ENCODE results near the gene RNF217. TPM values are rescaled to one million over a fixed set of nuclear protein-coding genes. Genes with fewer than 3 reads are reported as not detected.
A peak's percentile ranks its signal among the peaks of the same experiment; 100 is the strongest.

RNF217 gene
- total RNA-seq, 1 donor from 2014 or later: 51.5 TPM

- no peak for DNase-seq (ENCODE audit: low spot score)
- Mint-ChIP-seq H3K4me1 (ENCODE audit: low read depth) (peaks cover 69% of the 10 kb centered on the region), H3K36me3 (ENCODE audit: low read depth) (no peaks in the 10 kb centered on the region), H3K4me3 (ENCODE audit: unreplicated experiment) (no peak overlapping the region), H3K27ac (ENCODE audit: unreplicated experiment) (peak overlapping the region; percentile 97), H3K9me3 (ENCODE audit: low read depth) (no peaks in the 10 kb centered on the region), H3K27me3 (ENCODE audit: low read depth) (no peaks in the 10 kb centered on the region)
- no peak for TF ChIP-seq CTCF (IDR thresholded peaks at IDR 0.05)
These were observed 138.9 kb downstream of the RNF217 start for GRCh38 chr6:125101128-125101527.

GRCh38 chr6:125101631-125102030, 139.4 kb downstream of the RNF217 start:
- TF ChIP-seq CTCF (IDR thresholded peaks at IDR 0.05): no peak
- H3K4me3 Mint-ChIP-seq (ENCODE audit: unreplicated experiment): no peak overlapping the region
- peak overlapping the region; percentile 97 for H3K27ac Mint-ChIP-seq (ENCODE audit: unreplicated experiment)
- peaks cover 70% of the 10 kb centered on the region for H3K4me1 Mint-ChIP-seq (ENCODE audit: low read depth)
- no peaks in the 10 kb centered on the region for H3K27me3 Mint-ChIP-seq (ENCODE audit: low read depth)
- H3K36me3 Mint-ChIP-seq (ENCODE audit: low read depth): no peaks in the 10 kb centered on the region
- no peaks in the 10 kb centered on the region for H3K9me3 Mint-ChIP-seq (ENCODE audit: low read depth)
- DNase-seq (ENCODE audit: low spot score): no peak

- Mint-ChIP-seq H3K36me3 (ENCODE audit: low read depth) (no peaks in the 10 kb centered on the region), H3K4me3 (ENCODE audit: unreplicated experiment) (no peak overlapping the region), H3K4me1 (ENCODE audit: low read depth) (peaks cover 70% of the 10 kb centered on the region), H3K27me3 (ENCODE audit: low read depth) (no peaks in the 10 kb centered on the region), H3K9me3 (ENCODE audit: low read depth) (peaks cover 2% of the 10 kb centered on the region), H3K27ac (ENCODE audit: unreplicated experiment) (peak overlapping the region; percentile 97)
- TF ChIP-seq CTCF (IDR thresholded peaks at IDR 0.05): no peak
- DNase-seq (ENCODE audit: low spot score): no peak
These were observed 140.2 kb downstream of the RNF217 start for GRCh38 chr6:125102411-125102810.

GRCh38 chr6:125102891-125103290, 140.7 kb downstream of the RNF217 start:
- no peak overlapping the region for H3K4me3 Mint-ChIP-seq (ENCODE audit: unreplicated experiment)

GRCh38 chr6:125104425-125104824, 142.2 kb downstream of the RNF217 start:
- H3K27ac Mint-ChIP-seq (ENCODE audit: unreplicated experiment): peak overlapping the region; percentile 87
- H3K27me3 Mint-ChIP-seq (ENCODE audit: low read depth): no peaks in the 10 kb centered on the region
- H3K4me1 Mint-ChIP-seq (ENCODE audit: low read depth): peaks cover 60% of the 10 kb centered on the region
- no peak overlapping the region for H3K4me3 Mint-ChIP-seq (ENCODE audit: unreplicated experiment)
- H3K9me3 Mint-ChIP-seq (ENCODE audit: low read depth): peaks cover 17% of the 10 kb centered on the region
- peaks cover 8% of the 10 kb centered on the region for H3K36me3 Mint-ChIP-seq (ENCODE audit: low read depth)
- TF ChIP-seq CTCF (IDR thresholded peaks at IDR 0.05): peak; percentile 12
- no peak for DNase-seq (ENCODE audit: low spot score)

More at GRCh38 chr6:125102891-125103290, 140.7 kb downstream of the RNF217 start:
- H3K4me1 Mint-ChIP-seq (ENCODE audit: low read depth): peaks cover 70% of the 10 kb centered on the region
- TF ChIP-seq CTCF (IDR thresholded peaks at IDR 0.05): no peak
- DNase-seq (ENCODE audit: low spot score): no peak
- peaks cover 1% of the 10 kb centered on the region for H3K36me3 Mint-ChIP-seq (ENCODE audit: low read depth)
- peak overlapping the region; percentile 97 for H3K27ac Mint-ChIP-seq (ENCODE audit: unreplicated experiment)
- peaks cover 6% of the 10 kb centered on the region for H3K9me3 Mint-ChIP-seq (ENCODE audit: low read depth)
- no peaks in the 10 kb centered on the region for H3K27me3 Mint-ChIP-seq (ENCODE audit: low read depth)

All from chondrocyte (in vitro differentiated cells).